GM21723 (cell line): ENCODE results near the gene DENND2A.
"Not testable (repeated sequence)": the region's sequence is repeated elsewhere in the genome, so short reads cannot be mapped to it uniquely, and the experiment has no call there.

Experiments used
- ATAC-seq: cut with Tn5 transposase; IDR thresholded peaks from one replicate; pipeline ENCODE4 v1.9.1; 2021; ENCODE audit warnings: mild to moderate bottlenecking, moderate library complexity; ENCODE audit not compliant: unreplicated experiment

Gene DENND2A, protein sequence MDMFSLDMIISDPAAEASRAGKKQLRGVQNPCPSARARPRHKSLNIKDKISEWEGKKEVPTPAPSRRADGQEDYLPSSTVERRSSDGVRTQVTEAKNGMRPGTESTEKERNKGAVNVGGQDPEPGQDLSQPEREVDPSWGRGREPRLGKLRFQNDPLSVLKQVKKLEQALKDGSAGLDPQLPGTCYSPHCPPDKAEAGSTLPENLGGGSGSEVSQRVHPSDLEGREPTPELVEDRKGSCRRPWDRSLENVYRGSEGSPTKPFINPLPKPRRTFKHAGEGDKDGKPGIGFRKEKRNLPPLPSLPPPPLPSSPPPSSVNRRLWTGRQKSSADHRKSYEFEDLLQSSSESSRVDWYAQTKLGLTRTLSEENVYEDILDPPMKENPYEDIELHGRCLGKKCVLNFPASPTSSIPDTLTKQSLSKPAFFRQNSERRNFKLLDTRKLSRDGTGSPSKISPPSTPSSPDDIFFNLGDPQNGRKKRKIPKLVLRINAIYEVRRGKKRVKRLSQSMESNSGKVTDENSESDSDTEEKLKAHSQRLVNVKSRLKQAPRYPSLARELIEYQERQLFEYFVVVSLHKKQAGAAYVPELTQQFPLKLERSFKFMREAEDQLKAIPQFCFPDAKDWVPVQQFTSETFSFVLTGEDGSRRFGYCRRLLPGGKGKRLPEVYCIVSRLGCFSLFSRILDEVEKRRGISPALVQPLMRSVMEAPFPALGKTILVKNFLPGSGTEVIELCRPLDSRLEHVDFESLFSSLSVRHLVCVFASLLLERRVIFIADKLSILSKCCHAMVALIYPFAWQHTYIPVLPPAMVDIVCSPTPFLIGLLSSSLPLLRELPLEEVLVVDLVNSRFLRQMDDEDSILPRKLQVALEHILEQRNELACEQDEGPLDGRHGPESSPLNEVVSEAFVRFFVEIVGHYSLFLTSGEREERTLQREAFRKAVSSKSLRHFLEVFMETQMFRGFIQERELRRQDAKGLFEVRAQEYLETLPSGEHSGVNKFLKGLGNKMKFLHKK

DNA sequence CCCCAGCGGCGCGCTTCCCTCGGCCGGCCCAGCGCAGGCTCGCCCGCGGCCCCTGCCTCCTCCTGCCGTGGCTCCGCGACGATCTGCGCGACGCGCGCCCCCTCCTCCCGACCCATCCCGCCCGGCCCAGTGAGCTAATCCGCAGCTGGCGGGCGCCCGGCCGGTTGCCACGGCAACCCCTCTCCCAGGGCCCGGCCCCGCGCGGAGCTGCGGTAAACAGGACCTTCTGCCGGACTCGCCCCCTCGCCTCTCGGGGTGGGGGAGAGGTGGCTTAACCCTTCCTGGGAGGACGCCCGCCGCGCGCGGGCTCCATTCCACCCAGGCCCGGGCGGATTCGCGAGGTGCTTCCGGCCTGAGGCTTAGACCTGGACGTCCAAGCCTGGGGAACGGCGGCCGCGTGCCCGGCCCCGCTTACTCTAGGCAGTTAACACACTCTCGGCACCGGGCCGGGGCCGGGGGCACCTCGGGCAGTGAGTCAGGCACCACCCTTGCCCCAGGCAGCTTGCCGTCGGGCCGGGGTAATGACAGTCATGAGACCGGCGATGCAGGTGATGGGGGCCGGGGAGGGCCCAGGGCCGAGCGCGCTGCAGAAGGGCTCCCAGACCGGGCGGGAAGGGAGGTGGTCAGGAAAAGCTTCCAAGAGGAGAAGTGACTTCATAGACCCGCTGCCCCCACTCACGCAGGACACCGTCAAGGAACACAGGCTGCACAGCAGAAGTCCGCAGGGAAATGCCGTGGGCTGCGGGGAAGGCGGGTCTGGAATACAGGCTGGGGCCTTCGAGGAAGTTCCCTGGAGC, at the start of gene DENND2A:
Gene DENND2A, minus strand, starts transcription at position 87 of the 797 bp plus-strand sequence. CDS start 38,416 bp downstream, outside the sequence.
- no peak for ATAC-seq

GRCh38 chr7:140689199-140690152, 48.9 kb upstream of the DENND2A start:
- ATAC-seq = no peak

DNA sequence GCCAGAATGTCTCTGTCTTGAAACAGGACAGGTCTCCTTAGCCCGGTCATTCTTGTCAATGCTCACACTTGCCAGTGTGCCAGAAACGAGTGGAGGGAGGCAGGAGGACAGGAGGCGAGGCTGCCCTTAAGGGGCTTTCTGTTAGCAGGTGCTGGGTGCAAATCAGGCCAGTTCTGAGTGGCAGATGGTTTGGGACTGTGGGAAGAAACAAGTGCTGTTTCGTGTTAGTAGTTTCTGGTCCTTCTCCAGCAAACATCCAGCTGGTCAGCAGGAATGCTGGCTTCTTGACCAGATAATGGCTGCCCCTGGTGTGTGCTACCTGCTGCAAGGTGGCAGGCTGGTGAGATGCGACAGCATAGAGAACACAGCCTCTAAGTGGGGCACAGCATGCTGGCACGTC, 47.7 kb upstream of the DENND2A start:
- ATAC-seq = no peak

DNA sequence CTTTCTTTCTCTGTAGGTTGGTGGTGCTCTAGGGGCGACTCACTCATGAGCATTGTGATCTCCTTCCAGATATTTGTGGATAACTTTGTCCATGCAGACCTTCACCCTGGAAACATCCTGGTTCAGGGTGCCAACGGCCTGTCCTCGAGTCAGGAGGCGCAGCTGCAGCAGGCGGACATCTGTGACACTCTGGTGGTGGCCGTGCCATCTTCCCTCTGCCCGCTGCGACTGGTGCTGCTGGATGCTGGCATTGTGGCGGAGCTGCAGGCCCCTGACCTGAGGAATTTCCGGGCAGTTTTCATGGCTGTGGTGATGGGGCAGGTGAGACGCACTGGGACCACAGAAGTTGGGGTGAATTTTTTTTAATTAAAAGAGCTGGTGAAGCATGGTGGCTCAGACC, 46.3 kb upstream of the DENND2A start:
- ATAC-seq = no peak

DNA sequence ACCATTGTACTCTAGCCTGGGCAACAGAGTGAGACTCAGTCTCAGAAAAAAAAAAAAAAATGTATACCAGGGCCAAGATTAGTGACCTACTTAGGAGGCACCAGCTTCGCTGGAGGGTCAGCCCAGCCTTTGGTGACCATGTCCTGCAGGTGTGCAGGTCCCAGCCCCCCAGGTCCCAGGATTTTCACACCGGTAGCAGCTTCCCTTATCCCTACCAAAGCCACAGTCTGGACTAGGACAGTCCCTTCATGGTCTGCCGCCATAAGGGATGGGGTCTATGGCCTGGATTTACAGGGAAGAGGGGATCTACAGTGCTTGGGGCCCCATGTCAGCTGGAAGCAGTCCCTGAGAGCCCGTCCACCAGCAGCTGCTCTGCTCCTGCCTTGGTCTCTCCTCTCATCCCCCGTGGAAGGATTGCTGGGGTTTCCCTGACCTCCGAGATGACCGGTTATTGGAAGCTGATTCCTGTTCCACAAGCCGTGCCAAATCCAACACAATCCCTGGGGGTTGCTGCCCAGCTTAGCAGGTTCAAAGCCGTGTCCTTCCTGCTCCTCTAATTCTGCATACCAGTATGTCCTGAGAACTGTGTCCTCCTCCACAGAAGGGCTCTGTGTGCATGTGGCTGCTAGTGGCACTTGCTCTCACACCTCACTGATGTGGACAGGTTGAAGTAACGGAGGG, 44.9 kb upstream of the DENND2A start:
- ATAC-seq = no peak

DNA sequence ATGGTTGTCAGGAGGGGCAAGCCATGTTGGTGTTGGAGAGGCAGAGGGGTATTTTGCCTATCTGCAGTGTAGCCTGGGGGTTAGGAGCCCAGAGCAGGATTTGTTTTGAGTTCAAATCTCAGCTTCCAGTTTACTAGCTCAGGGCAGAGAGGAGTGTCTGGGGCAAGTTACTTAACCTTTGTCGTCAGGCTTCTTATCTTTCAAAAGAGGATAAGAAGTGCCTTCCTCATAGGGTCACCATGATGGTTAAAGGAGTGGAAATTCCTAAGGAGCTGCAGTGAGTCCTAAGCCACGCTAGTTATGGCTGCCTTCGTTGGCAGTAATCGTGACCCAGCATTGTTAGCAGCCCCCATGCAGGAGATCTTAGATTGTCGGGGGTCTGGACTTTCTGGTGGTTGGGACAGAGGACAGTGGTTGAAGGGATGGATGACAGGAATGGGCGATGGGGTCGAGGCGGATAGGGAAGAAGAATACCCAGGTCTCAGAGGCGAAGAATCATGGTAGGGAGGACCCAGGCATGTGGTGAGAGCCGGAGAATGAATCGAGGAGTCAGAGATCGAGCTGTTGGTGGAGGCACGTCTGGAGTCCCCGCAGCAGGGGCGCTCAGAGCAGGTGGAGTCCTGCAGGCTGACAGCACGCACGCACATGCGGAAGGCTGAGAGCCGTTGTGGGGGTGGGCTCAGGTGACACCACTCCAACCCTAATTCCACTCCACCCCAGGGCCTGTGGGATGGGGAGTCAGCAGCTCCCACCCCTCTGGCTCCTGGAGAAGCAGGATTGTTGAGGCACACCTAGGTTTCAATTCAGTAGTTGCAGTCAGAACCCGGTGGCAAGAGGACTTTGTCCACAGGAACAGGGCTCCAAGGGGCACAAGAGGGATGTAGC, 43.7 kb upstream of the DENND2A start:
- no peak for ATAC-seq

DNA sequence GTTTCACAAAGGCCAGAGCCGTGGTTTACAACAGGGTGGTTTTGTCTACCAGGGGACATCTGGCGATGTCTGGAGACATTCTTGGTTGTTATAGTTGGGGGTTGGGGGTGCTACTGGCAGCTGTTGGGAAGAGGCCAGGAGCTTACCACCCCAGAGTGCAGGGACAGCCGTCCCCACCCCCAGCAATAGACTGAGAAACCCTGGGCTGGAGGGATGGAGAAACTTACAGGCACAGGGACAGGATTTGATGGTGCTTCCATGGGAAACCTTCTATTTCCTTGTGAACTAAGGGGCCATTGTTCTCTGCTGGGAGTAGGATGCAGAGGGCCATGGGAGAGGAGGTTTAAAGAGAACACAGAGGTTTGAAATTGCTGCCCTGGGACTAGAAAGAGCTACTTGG, 43.0 kb upstream of the DENND2A start:
- no peak for ATAC-seq

DNA sequence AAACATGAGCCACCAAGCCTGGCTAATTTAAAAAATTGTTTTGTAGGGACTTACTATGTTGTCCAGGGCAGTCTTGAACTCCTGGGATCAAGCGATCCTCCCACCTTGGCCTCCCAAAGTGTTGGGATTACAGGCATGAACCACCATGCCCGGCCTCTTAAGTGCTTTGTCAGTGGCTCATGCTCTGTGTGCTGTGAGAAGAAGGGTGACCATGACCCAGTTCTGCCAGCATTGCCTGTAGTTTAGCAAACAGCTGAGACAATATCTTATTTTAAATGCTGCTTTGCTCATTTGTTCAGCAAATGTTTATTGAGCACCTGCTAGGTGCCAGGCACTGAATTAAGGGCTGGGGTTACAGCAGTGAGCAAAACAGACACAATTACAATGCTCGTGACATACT, 41.2 kb upstream of the DENND2A start:
- no peak for ATAC-seq

DNA sequence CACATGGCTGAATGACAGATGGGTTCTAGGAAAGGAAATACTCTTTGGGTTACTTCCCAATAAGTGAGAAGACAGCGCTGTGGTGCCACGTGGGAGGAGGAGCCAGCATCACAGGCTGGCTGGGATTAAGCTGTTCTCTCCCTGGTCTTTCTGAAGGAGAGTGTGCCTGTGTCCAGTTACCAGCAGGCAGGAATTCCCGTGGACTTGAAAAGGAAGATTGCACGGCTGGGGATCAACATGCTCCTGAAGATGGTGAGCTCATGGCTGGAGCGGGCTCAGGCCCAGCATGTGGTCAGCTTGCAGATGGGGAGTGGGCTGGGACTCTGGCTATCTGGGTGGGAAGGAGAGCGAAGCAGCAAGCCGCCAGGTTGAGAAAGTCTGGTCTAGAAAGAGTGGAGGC, 40.3 kb upstream of the DENND2A start:
- no peak for ATAC-seq

- ATAC-seq = no peak
These were observed 38.6 kb upstream of the DENND2A start for GRCh38 chr7:140679186-140679585.

- no peak for ATAC-seq
These were observed 38.2 kb upstream of the DENND2A start for GRCh38 chr7:140678816-140679130.

GRCh38 chr7:140678081-140678815, 37.6 kb upstream of the DENND2A start:
- ATAC-seq = no peak

GRCh38 chr7:140677496-140677895, 36.9 kb upstream of the DENND2A start:
- ATAC-seq = no peak

DNA sequence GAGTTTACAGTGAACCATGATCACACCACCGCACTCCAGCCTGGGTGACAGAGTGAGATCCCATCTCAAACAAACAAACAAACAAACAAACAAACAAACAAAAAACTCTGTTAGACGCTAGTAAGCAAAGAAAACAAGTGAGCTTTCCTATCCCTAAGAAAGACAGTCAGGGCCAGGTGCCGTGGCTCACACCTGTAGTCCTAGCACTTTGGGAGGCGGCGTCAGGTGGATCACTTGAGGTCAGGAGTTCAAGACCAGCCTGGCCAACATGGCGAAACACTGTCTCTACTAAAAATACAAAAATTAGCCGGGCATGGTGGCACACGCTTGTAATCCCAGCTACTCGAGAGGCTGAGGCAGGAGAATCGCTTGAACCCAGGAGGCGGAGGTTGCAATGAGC, 36.3 kb upstream of the DENND2A start:
- ATAC-seq = not testable (repeated sequence)

DNA sequence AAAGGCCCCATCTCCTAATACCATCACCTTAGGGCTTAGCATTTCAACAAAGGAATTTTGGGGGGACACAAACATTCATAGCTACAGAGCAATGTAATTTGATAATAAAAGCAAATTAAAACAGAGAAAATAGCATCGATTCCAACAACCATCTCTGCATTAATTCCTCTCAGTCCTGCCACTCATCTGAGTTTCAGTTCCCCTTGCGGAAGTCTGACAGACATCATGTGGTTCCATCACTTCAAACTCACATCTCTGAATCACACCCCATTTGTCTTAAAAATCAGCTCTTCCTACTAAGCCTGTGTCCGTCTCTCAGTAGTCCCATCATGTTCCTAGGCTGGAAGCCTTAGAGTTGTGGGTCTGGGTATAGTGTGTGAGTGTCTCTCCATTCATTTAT, 35.7 kb upstream of the DENND2A start:
- peak; percentile 44 for ATAC-seq

DNA sequence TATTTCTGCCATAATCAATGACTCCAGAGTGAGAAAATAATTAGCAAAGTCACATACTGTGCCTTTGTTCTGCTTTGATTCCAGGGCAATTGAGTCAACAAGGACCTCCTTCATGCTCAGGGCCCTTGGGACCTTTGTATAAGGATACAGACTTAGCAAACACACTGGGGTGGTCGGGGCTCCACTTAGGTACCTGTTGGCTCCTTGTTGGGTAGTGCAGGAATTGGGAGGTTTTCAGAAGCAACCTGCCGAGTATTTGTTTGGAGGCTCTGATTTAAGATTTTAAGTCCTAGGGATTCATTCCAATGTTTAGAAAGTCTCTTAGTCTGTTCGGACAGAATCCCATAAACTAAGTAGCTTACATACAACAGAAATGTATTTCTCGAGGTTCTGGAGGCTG, 35.1 kb upstream of the DENND2A start:
- ATAC-seq = no peak

DNA sequence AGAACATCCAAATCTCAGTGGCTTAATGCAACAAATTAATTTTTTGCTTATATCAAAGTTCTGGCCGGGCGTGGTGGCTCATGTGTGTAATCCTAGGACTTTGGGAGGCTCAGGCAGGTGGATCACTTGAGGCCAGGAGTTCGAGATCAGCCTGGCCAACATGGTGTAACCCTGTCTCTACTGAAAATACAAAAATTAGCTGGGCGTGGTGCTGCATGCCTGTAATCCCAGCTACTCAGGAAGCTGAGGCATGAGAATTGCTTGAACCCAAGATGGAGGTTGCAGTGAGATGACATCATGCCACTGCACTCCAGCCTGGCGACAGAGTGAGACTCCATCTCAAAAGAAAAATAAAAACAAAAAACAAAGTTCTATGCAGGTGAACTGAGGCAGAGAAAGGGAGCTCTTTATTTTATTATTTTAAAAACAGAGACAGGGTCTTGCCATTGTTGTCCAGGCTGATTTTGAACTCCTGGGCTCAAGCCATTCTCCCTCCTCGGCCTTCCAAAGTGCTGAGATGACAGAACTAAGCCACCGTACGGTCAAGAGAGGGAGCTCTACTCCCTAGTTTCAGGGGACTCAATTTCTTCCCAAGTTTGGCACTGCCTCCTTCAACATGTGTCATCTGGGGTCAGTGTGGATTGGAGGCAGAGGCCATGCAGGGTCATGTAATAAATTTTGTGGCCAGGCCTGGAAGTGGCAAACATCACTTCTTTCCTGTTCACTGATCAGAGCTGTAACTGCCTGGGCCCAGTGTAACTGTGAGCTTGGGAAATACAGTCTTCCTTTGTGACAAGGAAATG, 34.5 kb upstream of the DENND2A start:
- no peak for ATAC-seq
